ENCODE measurements around the gene SKI.

Gene SKI

DNA sequence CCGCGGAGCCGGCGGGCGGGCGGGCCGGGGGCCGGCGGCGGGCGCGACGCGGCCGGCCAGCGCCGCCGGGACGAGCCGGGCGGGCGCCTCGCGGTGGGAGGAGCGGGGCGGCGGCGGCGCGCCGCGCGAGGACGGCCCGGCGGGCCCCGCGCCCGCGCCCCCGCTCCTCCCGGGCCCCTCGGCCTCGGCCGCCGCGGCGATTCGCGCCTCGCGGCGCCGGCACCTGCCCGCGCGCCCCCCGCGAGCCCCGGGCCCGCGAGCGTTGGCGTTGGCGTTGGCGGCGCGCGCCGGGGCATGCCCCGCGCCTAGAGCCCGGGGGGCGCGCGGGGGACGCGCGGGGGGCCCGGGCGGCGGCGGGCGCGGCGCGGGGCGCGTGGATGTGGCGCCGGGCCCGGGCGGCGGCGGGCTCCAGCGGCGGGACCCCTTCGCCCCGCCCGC is at the start of gene SKI:
Gene SKI (plus strand): TSS at position 163 of the 438 bp plus-strand sequence. CDS start 448 bp downstream, outside the sequence.
- no peak for DNase-seq

DNA sequence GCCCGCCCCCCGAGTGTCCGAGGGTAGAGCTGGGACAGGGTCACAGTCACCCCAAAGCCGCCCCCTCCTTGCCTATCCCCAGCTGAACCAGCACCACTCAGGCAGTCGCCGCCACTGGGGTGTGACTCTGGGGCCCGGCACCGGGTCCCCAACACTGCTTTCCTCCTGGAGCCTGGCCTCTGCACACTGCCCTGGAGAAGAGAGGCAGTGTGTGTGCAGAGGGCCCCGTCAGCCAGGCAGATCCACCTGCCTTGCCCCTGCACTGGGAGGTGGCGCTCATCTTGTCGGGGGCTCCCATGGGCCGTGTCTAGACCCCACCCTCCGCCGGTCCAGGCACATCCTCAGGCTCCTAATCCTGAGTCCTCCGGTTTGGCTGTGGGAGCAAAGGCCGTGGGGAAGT is 49.2 kb upstream of the SKI start:
- no peak for DNase-seq

DNA sequence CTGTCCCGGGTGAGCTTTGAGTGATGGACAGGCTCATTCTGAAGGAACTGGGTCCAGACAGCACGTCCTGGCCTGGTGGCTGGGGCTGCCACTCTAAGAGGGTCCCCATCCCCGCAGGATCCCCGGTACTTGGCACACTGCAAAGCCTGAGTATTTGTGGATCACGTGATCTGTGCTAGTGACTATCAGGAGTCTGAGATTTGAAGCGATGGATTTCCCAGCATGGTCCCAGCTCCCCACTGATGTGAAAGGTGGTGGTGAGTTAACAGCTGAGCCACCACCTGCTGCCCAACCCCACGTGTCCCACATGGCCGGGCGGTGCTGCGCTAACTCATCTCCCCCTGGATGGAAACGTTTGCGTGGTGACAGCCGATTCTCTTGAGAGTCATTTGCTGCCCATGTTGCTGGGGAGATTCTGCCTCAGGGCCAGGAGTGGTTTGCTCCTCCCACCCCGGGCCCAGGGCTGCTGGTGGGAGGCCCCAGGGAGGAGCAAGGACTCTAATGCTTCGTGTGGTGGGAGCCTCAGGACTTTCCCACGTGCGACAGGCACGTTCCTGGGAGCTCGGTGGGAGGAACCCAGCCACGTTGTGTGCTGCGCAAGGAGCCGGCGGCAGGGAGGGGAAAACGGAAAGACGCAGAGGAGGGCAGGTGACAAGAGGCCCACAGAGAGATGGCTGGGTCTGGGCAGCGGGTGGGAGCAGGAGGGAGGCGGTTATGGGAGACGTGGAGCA is 48.7 kb upstream of the SKI start:
- DNase-seq, result peak; percentile 3

DNA sequence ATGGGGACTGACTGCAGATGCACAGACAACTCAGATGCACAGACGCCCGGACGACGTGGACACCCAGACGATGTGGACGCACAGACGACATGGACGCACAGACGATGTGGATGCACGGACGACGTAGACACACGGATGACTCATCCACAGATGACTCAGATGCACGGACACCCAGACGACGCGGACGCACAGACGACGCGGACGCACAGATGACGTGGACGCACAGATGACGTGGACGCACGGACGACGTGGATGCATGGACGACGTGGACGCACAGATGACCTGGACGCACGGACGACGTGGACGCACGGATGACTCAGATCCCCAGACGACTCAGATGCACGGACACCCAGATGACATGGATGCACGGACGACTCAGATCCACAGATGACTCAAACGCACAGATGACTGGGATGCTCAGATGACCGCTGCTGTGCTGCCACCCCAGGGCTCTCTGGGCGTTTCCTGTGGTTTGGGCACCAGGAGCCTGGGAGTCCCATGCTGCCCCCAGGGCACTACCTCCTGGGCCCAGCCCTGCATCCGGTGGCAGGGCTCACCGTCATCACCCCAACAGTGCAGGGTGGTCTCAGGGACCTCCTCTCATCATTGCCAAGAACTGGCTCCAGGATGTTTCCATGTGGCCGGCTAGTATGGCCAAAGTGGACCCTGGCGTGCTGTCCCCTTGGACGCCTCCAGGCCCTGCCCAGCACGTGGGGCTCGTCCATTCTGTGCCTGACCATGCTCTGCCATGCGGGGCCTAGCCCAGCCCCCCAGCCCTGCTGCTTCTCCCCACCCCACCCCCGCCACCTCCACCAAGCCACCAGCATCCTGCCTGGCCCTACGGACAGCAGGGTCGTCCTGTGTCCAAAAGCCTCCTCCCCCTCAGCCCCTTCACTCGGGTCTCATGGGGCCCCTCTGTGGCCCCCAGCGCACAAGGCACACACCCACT is 47.5 kb upstream of the SKI start:
- DNase-seq, result no peak

DNA sequence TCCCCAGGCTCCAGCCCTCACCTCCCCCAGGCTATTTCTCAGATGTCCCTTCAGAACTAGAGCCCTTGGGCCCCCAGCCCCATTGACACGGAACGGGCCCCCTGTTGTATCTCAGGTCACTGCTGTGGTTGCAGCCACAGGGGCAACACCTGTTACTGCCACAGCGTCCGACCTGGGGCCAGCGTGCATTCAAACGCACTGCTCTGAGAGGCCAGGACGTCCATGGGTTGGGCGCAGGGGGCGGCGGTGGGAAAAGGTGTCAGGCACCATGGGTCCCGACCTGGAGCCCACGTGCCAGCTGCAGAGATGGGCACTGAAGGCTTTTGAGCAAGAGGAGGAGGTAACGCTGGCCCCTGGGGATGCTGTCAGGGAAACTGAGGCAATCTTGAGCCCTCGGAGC is 46.8 kb upstream of the SKI start:
- no peak for DNase-seq

DNA sequence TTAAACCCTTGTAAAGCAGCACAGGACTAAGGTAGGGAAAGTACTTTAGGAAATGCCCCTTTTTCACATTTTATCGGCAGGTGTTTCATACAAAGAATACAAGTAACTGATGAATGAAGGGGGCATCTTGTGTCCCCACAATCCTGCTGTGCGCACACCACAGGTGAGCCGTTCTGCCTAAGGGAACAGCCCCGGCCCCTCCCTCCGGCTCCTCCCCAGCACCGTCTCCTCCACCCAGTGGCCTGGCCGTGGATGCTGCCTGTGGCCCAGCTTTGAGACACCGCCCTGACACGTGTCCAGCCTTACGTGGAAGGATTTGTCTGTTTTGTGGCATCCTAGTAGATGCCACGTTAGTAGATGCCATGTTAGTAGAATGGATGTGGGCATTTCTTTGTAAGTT is 46.4 kb upstream of the SKI start:
- DNase-seq, result no peak

DNA sequence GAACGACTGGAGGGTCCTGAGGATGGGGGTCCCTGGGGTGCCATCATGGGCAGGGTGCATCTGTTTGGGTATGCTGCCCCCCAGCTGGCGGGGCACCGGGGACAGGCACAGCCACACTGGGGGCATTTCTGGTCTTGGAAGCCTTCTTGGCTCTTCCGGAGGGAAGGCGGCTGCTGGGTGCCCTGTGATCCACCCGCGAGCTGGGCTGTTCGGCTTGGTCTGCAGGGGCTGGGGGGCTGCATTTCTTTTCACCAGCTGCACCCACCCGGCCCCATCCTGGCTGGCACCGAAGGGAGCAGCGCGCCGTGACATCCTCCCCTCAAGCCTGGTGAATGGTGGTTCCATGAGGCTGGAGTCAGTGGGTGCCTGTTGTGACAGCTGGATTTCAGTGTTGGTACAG is 45.7 kb upstream of the SKI start:
- DNase-seq, result no peak

DNA sequence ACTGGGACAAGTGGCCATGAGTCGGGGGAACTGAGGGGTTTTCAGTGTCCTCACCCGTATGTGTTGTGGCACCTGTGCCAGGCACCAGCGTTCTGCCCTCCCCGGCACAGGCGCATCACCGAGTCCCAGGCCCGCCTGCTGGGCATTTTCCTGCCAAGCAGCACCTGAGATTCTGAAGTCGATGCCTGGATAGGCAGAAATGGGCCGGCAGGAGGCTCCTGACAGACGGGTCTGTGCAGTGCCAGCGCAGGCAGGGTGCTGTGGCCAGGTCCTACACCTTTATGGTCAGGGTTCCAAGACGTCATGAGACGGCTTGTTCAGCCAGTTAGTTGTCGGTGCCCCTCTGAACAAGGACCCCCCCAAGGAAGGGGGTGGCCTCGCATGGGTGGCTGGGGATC is 44.2 kb upstream of the SKI start:
- DNase-seq, result no peak

DNA sequence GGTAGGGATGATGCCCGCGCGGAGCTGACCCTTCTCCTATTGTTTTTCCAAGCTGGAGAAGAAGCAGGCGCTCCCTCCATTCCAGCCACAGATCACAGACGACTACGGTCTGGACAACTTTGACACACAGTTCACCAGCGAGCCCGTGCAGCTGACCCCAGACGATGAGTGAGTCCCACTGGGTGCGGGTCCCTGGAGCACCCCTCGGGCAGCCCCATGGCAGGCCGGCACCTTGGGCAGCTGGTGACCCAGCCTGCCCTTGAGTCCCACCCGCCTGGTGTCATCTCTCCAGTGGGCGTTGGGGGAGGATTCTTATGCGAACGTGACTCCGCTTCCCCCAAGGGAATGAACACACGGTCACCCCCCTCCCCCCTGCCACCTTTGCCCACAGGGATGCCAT is 43.6 kb upstream of the SKI start:
- no peak for DNase-seq

DNA sequence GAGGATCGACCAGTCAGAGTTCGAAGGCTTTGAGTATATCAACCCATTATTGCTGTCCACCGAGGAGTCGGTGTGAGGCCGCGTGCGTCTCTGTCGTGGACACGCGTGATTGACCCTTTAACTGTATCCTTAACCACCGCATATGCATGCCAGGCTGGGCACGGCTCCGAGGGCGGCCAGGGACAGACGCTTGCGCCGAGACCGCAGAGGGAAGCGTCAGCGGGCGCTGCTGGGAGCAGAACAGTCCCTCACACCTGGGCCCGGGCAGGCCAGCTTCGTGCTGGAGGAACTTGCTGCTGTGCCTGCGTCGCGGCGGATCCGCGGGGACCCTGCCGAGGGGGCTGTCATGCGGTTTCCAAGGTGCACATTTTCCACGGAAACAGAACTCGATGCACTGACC is 43.2 kb upstream of the SKI start:
- no peak for DNase-seq

DNA sequence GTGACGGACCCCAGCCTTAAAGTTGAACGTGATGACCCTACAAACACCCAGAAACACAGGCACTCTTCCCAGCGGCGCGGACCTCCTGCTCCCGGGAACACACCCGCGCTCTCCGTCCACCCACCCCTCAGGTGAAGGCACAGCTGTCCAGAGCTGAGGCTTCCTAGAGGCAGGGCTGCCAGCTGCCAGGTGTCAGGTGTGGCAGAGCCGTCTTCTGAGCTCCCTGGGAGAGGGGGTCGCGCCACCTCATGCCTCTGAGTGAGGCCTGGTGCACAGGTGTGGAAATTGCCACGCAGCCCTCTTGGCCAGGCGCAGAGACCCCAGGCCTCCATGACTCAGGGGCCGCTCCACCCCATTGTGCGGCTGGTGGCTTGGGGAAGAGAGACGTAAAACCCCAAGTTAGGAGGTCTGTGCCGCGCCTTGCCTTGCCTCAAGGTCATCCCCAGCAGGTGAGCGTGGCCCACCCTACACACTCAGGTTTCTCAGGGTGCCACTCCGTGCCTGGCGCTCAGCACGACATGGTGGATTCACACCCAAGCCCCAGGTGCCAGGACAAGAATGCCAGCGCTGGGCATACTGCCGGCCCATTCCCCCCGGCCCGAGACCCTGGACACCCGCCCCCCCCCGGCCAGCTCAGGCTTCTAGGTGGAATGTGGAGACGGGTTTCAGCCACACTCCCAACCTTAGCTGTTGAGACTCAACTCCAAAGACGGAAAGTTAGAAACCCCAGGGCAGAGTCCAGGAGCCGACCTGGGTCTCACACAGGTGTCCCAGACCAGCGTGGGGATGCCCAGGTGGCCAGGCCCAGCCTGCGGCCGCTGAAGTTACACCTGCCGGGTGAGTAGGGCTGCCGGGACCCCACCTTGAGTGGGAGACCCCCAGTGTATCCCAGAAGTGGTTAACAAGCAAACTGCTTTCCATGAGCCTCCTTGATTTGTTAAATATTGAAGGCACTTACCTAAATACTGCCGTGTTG is 42.0 kb upstream of the SKI start:
- DNase-seq, result no peak

DNA sequence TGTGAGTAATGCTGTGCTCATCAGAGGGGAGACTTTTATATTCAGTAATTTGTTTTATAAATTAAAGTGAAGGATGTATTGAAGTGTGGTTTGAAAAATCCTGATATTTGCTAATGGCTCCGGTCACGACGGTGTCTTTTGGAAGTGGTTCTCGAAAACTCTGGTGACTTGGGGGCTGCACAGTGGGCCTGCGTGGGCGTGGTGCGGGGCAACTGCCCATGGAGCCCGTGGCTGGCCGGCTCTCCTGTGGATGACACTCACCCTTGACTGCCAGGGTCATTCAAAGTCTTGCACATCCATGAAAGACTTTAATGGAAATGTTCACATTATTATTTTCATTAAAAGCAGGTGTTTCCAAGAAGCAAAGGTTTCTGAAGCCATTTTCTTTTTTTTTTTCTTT is 41.2 kb upstream of the SKI start:
- no peak for DNase-seq

DNA sequence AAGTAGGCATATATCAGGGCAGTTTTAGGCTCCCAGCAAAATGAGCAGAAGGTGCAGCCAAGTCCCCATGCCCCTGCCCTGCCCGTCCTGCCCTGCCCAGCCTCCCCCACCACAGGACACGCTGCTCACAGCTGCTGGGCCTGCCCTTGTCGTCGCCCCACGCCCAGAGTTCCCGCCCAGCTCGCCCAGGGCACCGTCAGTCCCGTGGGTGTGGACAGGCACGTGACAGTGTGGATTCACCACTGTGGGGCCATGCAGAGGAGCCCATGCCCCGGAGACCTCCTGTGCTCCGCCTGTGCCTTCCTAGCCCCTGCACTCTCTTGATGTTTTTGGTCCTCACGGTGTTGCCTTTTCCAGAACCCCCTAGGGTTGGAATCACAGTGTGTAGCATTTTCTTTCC is 40.5 kb upstream of the SKI start:
- no peak for DNase-seq

DNA sequence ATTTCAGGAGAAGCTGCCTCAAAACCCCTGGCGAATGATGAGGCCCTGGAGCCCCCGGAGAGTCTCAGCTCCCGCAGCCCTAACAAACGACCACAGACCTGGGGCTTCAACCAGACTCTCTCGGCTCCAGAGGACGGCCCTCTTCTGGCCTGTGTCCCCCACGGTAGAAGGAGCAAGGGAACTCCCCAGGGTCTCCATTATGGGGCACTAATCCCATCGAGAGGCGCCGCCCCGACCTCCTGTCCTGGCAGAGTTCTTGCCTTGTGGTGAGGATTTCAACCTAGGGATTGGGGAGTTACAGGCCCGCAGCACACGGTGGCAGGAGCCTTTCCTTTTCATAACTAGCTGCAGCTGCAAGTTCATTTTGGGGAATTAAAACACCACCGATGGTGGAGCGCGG is 39.8 kb upstream of the SKI start:
- DNase-seq, result no peak

DNA sequence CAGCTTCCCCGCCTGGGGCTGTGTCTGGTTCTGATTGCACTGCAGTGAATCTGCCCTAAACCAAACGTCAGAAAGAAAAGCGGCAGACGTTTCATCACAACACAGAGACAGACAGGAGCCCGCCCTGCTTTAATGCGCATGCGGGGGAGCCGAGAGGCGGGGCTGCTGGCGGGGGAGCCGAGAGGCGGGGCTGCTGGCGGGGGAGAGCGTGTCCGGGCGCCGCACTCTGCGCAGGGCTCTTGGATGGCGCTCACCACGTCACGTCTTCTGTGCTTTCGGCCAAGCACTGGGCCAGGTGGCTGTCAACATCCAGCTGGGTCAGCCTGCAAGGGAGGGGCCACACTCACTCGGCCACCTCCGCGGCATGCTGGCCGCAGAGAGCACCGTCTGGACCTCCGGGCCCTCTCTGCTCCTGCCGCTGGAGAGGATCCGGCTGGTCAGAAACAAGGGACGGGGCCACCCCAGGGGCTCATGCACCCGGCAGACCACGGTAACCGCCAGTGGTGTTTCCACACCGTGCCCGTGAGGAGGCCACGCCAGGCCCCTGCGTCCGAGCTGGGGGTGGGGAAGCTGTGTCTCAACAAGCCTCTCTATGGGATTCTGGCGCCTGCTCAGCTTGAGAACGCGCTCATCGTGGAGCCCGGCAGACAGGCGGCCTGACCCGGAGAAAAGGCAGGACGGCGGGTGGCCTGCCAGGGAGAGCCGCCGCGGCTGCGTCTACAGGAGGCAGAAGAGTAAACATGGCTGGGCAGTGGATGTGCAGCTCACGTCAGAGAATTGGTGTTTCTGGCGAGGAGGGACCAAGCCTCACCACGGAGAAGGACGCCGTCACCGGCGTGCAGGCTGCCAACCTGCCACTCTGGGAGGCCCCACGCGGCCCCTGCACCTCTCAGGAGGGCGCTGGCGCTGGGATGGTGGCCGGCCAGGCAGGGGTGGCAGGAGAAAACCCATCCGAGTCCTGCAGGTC is 38.4 kb upstream of the SKI start:
- peak; percentile 60 for DNase-seq

DNA sequence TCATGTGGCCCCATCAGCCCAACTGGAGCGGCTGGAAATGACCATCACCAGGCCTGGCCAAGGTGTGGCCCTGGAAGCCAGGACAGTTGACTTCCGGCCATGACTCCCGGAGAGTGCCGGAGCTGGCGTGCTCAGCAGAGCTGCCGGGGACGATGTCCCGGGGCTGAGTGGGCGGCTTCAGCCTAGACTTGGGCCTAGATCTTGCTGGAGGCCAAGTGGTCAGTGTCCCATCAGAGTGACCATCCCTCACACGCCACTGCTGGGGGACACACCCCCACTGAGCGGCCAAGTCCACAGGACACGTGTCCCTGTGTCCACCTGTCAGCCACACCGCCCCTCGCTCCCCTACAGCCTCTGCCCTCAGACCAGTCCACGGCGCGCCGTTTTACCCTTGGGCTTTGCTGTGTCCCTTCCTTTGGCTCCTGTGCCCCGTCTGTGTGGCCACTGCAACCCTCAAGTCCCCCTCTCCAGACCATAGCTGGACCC is 37.6 kb upstream of the SKI start:
- no peak for DNase-seq

DNA sequence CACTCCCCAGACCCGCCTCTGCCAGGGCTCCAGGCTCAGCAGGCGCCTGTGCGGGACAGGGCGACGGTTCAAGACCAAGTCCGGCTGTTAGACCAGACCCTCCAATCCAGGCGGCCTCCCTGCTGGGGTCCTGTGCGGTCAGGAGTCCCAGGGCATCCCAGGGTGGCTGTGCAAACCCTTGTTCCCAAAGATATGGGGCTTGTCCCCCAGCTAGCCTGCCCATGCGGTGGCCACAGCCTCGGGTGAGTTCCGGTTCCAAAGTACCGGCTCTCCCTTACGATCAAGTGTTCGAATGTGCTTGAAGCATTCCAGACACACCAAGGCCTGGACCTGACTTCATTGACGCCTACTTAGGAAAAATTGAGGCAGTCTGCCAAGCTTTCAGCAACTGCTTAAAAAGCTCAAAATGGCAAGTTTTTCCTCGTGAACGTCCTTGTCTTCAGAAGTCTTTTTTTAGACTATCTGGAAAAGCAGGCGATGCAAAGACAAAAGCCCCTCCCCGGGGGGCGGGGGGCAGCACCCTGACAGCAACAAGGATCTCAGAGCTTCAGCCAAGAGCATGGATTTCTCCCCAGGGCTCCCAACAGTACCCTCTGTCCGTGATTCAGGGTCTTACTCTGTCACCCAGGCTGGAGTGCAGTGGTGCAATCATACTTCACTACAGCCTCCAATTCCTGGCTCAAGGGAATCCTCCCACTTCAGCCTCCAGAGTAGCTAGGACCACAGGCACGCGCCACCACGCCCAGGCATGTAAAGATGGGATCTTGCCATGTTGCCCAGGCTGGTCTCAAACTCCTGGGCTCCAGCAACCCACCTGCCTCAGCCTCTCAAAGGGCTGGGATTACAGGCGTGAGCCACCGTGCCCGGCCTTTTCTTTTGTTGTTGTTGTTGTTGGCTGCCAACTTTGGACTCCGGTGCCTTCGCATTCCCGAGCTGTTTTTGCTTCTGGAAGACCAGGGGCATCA is 35.8 kb upstream of the SKI start:
- no peak for DNase-seq

DNA sequence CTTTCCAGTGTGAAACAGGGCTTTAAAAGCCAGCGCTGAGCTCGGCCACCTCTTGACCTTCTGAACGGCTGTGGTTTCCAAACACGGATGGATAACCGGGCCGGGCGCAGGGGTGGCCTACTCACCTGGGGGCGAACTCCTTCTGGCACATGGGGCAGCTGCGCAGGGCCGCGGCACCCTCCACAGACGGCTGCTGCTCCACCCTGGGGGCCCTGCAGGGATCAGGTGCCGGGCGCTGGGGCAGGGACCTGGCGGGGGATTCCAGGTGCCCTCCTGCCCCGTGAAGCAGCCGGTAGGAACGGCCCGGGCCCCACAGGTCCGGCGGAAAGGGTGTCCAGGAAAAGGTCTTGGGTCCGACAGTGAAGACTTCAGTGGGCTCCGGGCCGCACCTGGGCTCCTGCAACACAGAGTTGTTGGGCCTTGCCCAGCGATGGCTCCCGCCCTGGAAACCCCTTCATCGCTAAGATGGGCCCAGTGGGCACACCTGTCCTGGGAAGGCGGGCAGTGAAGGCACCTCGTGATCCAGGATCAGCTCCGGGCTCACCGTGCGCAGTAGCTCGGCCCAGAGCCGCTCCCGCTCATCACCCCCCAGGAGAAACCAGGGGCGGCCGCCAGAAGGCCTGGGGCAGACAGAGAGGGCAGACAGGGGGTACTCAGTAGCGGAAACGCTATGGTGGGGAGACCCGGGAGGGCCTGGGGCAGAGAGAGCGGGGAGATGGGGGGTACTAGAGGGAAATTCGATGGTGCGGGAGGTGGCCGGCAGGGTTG is 34.4 kb upstream of the SKI start:
- no peak for DNase-seq

DNA sequence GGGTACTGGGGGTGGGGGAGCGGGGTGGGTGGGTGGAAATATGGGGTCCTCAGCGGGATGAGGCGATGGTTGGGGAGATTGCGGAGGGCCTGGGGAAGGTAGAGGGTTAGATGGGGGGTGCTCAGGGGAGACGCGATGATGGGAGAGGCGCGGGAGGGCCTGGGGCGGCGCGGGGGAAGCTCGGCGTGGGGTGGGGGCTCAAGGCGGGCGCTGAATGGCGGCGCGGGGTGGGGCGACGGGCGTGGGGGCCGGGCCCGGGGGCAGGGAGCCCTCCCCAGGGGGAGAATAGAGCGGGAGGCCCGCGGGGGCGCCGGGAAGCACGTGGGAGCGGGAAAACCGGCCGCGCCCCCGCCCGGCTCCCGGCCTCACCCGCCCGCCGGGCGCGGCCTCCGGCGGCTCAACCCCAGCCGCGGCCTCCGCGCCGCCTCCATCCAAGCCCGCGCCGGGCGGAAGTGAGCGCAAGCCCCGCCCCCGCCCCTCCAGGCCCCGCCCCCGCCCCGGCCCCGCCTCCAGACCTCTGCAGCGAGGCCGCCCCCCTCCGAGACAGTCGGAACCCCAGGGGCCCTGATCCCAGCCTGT is 33.7 kb upstream of the SKI start, which contains the start of gene FAAP20:
Gene FAAP20 (minus strand): TSS at position 454 of the 579 bp plus-strand sequence. CDS start 23 bp downstream, at position 431.
- DNase-seq, result no peak

All from NCI-H1417 treated with DMSO at 0.1 percent for 48 hours (cell line).